NCI-H1436 treated with DMSO at 0.1 percent for 48 hours (cell line): ENCODE results near the gene CBFB.

ENCODE experiments used
- DNase-seq: peaks from one replicate; lab custom pipeline; 2025; lab: John Stamatoyannopoulos, UW

CBFB gene

GRCh38 chr16:67137605-67138004, 108.7 kb downstream of the CBFB start:
- no peak for DNase-seq

DNA sequence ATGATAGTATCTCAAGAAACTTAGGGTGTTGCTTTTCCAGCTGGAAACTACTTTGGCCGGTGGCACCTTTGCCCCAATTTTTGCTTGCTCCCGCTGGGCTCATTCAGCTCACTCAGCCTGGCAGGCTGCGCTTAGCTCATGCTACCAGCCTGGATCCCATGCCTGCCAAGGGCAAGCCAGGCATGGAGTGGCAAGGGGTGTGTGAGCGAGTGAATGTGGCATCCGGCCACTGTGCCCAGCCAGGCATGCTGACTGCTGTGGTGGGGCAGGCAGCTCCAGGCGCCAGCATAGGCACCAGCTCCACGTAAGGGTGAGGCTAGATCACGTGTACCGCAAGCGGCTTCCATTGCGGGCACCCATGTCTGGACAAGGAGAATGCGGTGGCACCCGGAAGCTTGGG, 112.4 kb downstream of the CBFB start:
- no peak for DNase-seq

- no peak for DNase-seq
Observed at GRCh38 chr16:67142342-67142741, 113.4 kb downstream of the CBFB start.

GRCh38 chr16:67144943-67145342, 116.0 kb downstream of the CBFB start:
- DNase-seq = no peak

DNA sequence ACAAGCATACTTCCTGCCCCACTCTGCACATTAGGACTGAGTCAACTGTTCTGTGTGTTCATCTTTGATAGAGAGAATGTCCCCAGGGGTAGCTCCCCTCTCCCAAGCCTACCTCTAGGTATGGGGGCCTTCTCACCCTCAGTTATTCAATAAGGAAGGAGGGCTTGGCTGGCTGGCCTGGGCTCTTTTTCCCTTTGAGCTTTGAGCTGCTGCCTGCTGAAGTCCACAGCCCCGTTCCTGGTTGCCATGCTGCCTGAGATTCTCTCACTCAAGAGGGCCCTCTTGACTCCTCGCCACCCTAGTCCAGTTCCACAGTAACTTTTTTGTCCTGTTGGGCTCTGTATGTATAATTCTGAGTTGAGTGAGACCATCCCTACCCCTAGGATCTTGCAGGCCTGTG, 116.8 kb downstream of the CBFB start:
- no peak for DNase-seq

- no peak for DNase-seq
Observed at GRCh38 chr16:67146523-67147357, 117.8 kb downstream of the CBFB start.

DNA sequence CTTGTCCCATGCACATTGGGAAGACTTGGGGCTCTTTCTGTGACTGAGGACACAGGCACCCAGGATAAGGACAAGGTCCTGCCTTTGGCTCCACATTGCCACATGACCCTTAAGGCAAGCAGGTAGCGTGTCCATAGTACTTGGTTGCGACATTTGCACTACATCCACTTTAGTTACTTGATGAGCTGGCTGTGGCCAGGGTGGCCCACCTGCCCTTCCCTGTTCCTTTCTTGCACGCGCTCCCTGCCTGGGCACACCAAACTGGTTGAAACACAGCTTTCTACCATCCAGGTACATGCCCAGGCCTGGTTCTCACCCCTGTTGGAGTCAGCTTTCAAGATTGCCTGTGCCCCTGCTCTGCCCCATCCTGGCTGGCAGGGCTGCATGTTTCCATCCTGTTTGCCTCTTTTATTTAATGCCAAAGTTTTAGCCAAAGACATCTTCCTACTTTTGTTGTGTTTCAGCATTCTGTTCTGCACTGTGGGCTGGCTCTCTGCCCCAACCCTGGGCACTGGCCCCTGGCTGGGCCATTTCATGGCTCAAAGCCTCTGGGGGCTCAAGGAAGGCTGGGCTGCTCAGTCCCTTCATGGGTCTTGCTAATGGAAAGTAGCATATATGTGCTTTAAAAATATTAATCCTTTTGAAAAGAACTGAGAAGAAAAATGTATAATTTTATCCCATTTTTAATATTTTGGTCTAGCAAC, 118.6 kb downstream of the CBFB start:
- no peak for DNase-seq

- no peak for DNase-seq
Observed at GRCh38 chr16:67148221-67148620, 119.3 kb downstream of the CBFB start.

GRCh38 chr16:67148656-67149275, 119.8 kb downstream of the CBFB start:
- DNase-seq = no peak

GRCh38 chr16:67149276-67150046, 120.5 kb downstream of the CBFB start:
- DNase-seq = no peak

- no peak for DNase-seq
Observed at GRCh38 chr16:67150047-67150832, 121.3 kb downstream of the CBFB start.
